Peyer's patch (tissue), 4 donors: ENCODE results near the gene TMX4.

Experiments
- CTCF ChIP-seq, 6 experiments: fragments of 450-650 bp in 4 of 6; fragments of 200-600 bp in 2 of 6; sonication (generic) in 1 of 6; IDR thresholded peaks; one replicate each; pipeline ENCODE4 v1.5.1; 2017 to 2019; ENCODE audit warnings: antibody characterized with exemption in 6 of 6, mild to moderate bottlenecking in 3 of 6, moderate library complexity in 1 of 6
- POLR2A ChIP-seq, 2 donors: fragments of 450-650 bp; IDR thresholded peaks; one replicate each; pipeline ENCODE4 v1.5.1; 2017; ENCODE audit warnings: antibody characterized with exemption in 2 of 2, mild to moderate bottlenecking in 2 of 2, moderate library complexity in 2 of 2

GRCh38 chr20:8067082-8067481 lies 47.5 kb upstream of the TMX4 start:
- TF ChIP-seq CTCF (IDR thresholded peaks at IDR 0.05) (no peak), POLR2A (IDR thresholded peaks at IDR 0.05) (no peak)
